ENCODE measurements around the gene CDCP1. TPM values are rescaled to one million over a fixed set of nuclear protein-coding genes. Genes with fewer than 3 reads are reported as not detected.

The CDCP1 gene
- total and polyA plus RNA-seq, 8 donors = 0.30 to 31.4 (median 0.57) TPM

DNA sequence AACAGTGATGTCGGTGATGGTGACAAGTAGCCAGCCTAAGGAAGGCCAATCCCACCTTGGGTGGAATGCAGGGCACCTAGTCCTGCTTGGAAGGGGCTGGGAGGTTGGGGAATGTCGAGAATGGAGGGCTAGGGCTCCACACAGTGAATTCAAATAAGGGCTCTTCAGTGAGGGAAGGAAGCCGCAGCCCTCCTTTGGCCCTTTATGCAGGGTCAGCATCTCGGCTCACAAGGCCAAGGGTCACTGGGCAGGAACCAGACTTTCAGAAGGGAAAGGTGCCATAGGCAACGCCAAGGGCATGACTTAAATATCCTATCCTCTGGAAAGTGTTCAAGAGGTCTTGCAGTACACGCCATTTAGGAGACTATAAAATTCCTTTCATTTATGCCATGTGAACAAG lies 63.2 kb downstream of the CDCP1 start:
- Histone ChIP-seq H3K4me3 (no peak overlapping the region), H3K36me3 (peaks cover 0 to 4% of the 10 kb centered on the region in 2 donors), H3K27ac (no peak overlapping the region), H3K4me1 (no peaks in the 10 kb centered on the region), H3K27me3 (no peaks in the 10 kb centered on the region), H3K9me3 (no peaks in the 10 kb centered on the region)
- TF ChIP-seq, protein P1, sequence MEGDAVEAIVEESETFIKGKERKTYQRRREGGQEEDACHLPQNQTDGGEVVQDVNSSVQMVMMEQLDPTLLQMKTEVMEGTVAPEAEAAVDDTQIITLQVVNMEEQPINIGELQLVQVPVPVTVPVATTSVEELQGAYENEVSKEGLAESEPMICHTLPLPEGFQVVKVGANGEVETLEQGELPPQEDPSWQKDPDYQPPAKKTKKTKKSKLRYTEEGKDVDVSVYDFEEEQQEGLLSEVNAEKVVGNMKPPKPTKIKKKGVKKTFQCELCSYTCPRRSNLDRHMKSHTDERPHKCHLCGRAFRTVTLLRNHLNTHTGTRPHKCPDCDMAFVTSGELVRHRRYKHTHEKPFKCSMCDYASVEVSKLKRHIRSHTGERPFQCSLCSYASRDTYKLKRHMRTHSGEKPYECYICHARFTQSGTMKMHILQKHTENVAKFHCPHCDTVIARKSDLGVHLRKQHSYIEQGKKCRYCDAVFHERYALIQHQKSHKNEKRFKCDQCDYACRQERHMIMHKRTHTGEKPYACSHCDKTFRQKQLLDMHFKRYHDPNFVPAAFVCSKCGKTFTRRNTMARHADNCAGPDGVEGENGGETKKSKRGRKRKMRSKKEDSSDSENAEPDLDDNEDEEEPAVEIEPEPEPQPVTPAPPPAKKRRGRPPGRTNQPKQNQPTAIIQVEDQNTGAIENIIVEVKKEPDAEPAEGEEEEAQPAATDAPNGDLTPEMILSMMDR (IDR thresholded peaks at IDR 0.05) = no peak
- DNase-seq (no peak), ATAC-seq (no peak)
- intact Hi-C loops (cut with DNase I) = no loop called here

DNA sequence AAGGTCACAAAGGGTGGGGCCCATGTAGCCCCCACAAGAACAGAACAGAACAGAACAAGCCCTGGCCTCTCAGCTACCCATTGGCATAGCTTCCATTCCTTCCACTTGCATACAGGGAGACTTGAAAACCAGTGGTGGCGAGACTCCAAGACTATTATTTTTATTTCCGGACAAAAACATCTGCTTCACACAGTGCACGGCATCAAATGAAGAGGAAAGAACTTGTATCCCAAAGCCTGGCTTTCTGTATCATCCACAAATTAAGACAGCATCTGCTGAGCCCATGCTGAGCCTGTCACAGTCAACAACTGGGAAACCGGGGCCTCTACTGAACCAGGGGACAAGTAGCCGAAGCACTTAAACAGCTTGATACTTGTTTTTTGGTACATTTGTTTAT lies 64.0 kb downstream of the CDCP1 start:
- TF ChIP-seq, protein P1 (IDR thresholded peaks at IDR 0.05) = no peak
- ATAC-seq = no peak
- Histone ChIP-seq H3K4me1 (no peaks in the 10 kb centered on the region), H3K4me3 (no peak overlapping the region), H3K36me3 (peaks cover 0 to 4% of the 10 kb centered on the region in 2 donors), H3K27me3 (no peaks in the 10 kb centered on the region), H3K27ac (no peak overlapping the region), H3K9me3 (no peaks in the 10 kb centered on the region)
- intact Hi-C loops (cut with DNase I) = no loop called here
- no peak for DNase-seq

DNA sequence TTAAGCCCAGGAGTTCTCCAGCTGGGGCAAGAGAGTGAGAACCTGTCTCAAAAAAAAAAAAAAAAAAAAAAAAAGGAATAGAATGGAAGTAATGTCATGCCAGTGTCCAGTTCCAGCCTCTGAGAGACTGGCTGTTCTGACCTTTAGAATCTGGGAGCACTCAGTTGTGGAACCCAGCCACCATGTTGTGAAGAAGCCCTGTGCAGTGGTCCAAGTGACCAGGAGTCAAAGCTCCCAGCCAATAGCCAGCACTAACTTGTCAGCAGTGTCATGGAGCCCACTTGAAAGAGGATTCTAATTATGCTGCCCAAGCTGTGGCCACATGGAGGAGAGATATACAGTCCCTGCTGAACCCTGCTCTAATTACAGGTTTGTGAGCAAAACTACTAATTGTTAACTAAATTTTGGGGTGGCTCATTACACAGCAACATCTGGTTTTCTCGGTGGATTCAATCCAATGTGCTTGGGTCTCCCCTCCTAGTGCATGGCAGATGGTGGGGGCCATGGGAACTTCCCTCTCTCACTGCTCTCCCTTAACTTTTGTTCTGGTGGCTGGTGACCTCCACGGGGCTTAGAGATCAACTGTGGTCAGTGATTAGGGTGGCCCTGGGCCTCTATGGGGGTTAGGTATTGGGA lies 64.6 kb downstream of the CDCP1 start:
- Histone ChIP-seq H3K9me3 (no peaks in the 10 kb centered on the region), H3K27ac (no peak overlapping the region), H3K36me3 (peaks cover 0 to 4% of the 10 kb centered on the region in 2 donors), H3K27me3 (no peaks in the 10 kb centered on the region), H3K4me3 (no peak overlapping the region), H3K4me1 (no peaks in the 10 kb centered on the region)
- DNase-seq (no peak), ATAC-seq (no peak)
- intact Hi-C loops (cut with DNase I) = no loop called here
- TF ChIP-seq, protein P1 (IDR thresholded peaks at IDR 0.05) = no peak

DNA sequence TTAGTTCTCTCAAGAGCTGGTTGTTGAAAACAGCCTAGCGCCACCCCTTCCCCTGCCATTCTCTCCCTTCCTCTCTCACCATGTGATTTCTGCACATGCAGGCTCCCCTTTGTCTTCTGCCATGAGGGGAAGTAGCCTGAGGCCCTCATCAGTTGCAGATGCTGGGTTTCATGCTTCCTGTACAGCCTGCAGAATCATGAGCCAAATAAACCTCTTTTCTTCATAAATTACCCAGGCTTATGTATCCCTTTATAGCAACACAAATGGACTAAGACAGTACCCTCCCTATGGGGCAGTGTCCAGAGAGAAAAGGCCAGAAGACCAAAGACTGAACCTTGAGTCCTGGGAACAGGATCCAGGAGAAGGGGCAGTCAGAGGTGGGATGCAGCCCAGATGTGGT lies 65.4 kb downstream of the CDCP1 start:
- DNase-seq (no peak), ATAC-seq (peak; percentile 15)
- H3K36me3 ChIP-seq = no peaks in the 10 kb centered on the region

DNA sequence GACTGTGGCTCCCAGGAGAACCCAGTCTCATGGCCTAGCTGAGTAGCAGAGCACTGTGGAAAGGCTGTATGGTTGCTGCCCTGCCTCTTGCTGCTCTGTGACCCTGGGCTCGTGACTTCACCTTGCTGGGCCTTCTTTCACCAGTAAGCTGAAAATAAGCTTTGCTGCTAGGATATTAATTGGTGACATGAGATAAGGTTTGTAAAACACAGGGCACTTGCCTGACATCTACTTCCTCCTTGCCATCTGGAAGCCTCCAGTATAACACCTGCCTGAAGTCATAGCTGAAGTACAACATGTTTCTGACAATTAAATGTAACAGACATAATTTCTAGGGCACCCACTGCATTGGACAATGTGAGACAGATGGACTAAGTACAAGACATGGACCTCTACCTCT lies 66.5 kb downstream of the CDCP1 start:
- Histone ChIP-seq H3K4me3 (no peak overlapping the region), H3K27me3 (no peaks in the 10 kb centered on the region), H3K36me3 (no peaks in the 10 kb centered on the region), H3K4me1 (no peaks in the 10 kb centered on the region), H3K27ac (no peak overlapping the region), H3K9me3 (no peaks in the 10 kb centered on the region)
- intact Hi-C loops (cut with DNase I) = no loop called here
- DNase-seq (no peak), ATAC-seq (no peak)
- TF ChIP-seq, protein P1 (IDR thresholded peaks at IDR 0.05) = no peak

More for the DNA sequence above, 65.4 kb downstream of the CDCP1 start:
- Histone ChIP-seq H3K27me3 (no peaks in the 10 kb centered on the region), H3K9me3 (no peaks in the 10 kb centered on the region), H3K4me1 (no peaks in the 10 kb centered on the region), H3K27ac (no peak overlapping the region), H3K4me3 (no peak overlapping the region)
- intact Hi-C loops (cut with DNase I) = no loop called here
- TF ChIP-seq, protein P1 (IDR thresholded peaks at IDR 0.05) = no peak
